Mucosa of gallbladder (tissue), 1 donor: ENCODE data around the gene SIGLEC14. TPM values are rescaled to one million over a fixed set of nuclear protein-coding genes. Genes with fewer than 3 reads are reported as not detected.
A peak's percentile ranks its signal among the peaks of the same experiment; 100 is the strongest.

Source experiments
- DNase-seq: peaks from one replicate; pipeline ENCODE4 v3.0.0-alpha.2; 2020; ENCODE audit warnings: low spot score
- total RNA-seq: library from RNA; stranded (reverse); gene quantifications from one replicate; pipeline ENCODE4 v1.2.1, GENCODE V29; 2021
- donor health status: DM: no; HTN: no; CAD: no.

Gene SIGLEC14
- total RNA-seq, 1 donor from 2014 or later, result 5.9 TPM

- no peak for DNase-seq
These were observed 30.6 kb downstream of the SIGLEC14 start for GRCh38 chr19:51615991-51616390.

GRCh38 chr19:51614789-51615188 is 31.8 kb downstream of the SIGLEC14 start:
- DNase-seq, result no peak

- DNase-seq, result no peak
These were observed 36.0 kb downstream of the SIGLEC14 start for GRCh38 chr19:51610576-51610975.

GRCh38 chr19:51607920-51608562 is 38.6 kb downstream of the SIGLEC14 start:
- DNase-seq, result peak; percentile 83

GRCh38 chr19:51607077-51607476 is 39.5 kb downstream of the SIGLEC14 start:
- DNase-seq, result no peak

GRCh38 chr19:51602189-51602854 is 44.3 kb downstream of the SIGLEC14 start:
- DNase-seq, result no peak

- no peak for DNase-seq
These were observed 45.6 kb downstream of the SIGLEC14 start for GRCh38 chr19:51600940-51601580.

- no peak for DNase-seq
These were observed 47.5 kb downstream of the SIGLEC14 start for GRCh38 chr19:51599084-51599483.

- DNase-seq, result no peak
These were observed 48.3 kb downstream of the SIGLEC14 start for GRCh38 chr19:51598159-51598915.

- DNase-seq, result no peak
These were observed 51.1 kb downstream of the SIGLEC14 start for GRCh38 chr19:51595190-51596175.

GRCh38 chr19:51594774-51595109 is 51.9 kb downstream of the SIGLEC14 start:
- no peak for DNase-seq

GRCh38 chr19:51593969-51594773 is 52.5 kb downstream of the SIGLEC14 start:
- DNase-seq, result peak; percentile 99

GRCh38 chr19:51593138-51593890 is 53.3 kb downstream of the SIGLEC14 start:
- no peak for DNase-seq

Other genes starting within 250 kb of the SIGLEC14 start
- 12.9 TPM for gene SIGLEC10, start 229.2 kb downstream of the SIGLEC14 start, total RNA-seq
- 11.0 TPM for gene SIGLEC8, start 188.4 kb downstream of the SIGLEC14 start, total RNA-seq
- not detected for gene CEACAM18, start 168.3 kb downstream of the SIGLEC14 start, total RNA-seq
- 0.43 TPM for gene SIGLEC12, start 145.0 kb downstream of the SIGLEC14 start, total RNA-seq
- gene SIGLEC6, start 115.2 kb downstream of the SIGLEC14 start, total RNA-seq, result 5.1 TPM
- 9.4 TPM for gene ZNF175, start 75.5 kb downstream of the SIGLEC14 start, total RNA-seq
- gene SIGLEC5, start 16.4 kb downstream of the SIGLEC14 start, total RNA-seq, result 1.1 TPM
- 29.3 TPM for gene SPACA6, start 46.5 kb upstream of the SIGLEC14 start, total RNA-seq
- gene HAS1, start 77.2 kb upstream of the SIGLEC14 start, total RNA-seq, result 0.12 TPM
- gene FPR1, start 105.1 kb upstream of the SIGLEC14 start, total RNA-seq, result 9.3 TPM
- not detected for gene FPR2, start 114.4 kb upstream of the SIGLEC14 start, total RNA-seq
- gene FPR3, start 148.3 kb upstream of the SIGLEC14 start, total RNA-seq, result 7.0 TPM
- gene ZNF577, start 241.1 kb upstream of the SIGLEC14 start, total RNA-seq, result 16.8 TPM